SJCRH30 (cell line): ENCODE results near the gene RPTOR. TPM values are rescaled to one million over a fixed set of nuclear protein-coding genes. Genes with fewer than 3 reads are reported as not detected.

Source experiments
- DNase-seq, 2 experiments: peaks; one replicate each; pipeline ENCODE4 v3.0.0-alpha.2; 2015 to 2020
- H3K27ac ChIP-seq: fragments of 250-450 bp; sonication (Bioruptor Pico); 2 replicates; pipeline ENCODE4 v1.5.1; 2020; ENCODE audit warnings: mild to moderate bottlenecking, moderate library complexity
- H3K27me3 ChIP-seq: fragments of 250-450 bp; sonication (Bioruptor Pico); 2 replicates; pipeline ENCODE4 v1.5.1; 2020; ENCODE audit warnings: mild to moderate bottlenecking, moderate library complexity
- H3K36me3 ChIP-seq: fragments of 250-450 bp; sonication (Bioruptor Pico); 2 replicates; pipeline ENCODE4 v1.5.1; 2020; ENCODE audit warnings: mild to moderate bottlenecking, moderate library complexity
- H3K4me1 ChIP-seq: fragments of 250-450 bp; sonication (Bioruptor Pico); 2 replicates; pipeline ENCODE4 v1.5.1; 2020; ENCODE audit warnings: mild to moderate bottlenecking, moderate library complexity
- H3K4me3 ChIP-seq: fragments of 250-450 bp; sonication (Bioruptor Pico); 2 replicates; pipeline ENCODE4 v1.5.1; 2020; ENCODE audit warnings: mild to moderate bottlenecking, moderate library complexity
- H3K9me3 ChIP-seq: fragments of 250-450 bp; sonication (Bioruptor Pico); replicated peaks from 2 replicates; pipeline ENCODE4 v1.5.1; 2020; ENCODE audit warnings: mild to moderate bottlenecking, moderate library complexity
- total RNA-seq: library from RNA; depleted of rRNA; stranded (reverse); fragments of >200 nt; shearing (Covaris generic); gene quantifications from 2 replicates; pipeline ENCODE4 v1.2.3, GENCODE V29; 2014

RPTOR gene
- total RNA-seq, 1 experiment from 2014 or later, result 43.6 TPM

DNA sequence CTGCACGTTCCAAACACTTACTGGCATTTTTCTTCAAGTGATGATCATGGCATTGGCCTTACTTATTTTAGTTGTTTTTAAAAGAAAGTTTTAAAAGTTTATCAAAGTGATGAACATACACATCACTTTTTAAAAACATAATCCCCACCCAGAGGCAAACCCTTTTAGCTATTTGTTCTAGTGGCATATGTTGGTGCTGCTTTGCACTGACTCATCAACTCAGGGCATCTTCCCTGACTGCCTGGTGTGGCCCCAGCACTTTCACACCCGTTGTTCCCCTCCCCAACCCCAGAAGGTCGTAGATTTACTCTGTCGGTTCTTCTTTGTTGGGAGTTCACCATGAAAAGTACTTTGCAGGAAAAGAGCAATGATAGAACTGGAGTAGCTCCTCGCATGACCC lies 161.3 kb downstream of the RPTOR start:
- H3K4me3 ChIP-seq, result no peak overlapping the region
- H3K27ac ChIP-seq, result no peak overlapping the region
- DNase-seq, result no peak
- H3K4me1 ChIP-seq, result peaks cover 10% of the 10 kb centered on the region
- no peaks in the 10 kb centered on the region for H3K9me3 ChIP-seq
- no peaks in the 10 kb centered on the region for H3K27me3 ChIP-seq
- H3K36me3 ChIP-seq, result peaks cover 9% of the 10 kb centered on the region

DNA sequence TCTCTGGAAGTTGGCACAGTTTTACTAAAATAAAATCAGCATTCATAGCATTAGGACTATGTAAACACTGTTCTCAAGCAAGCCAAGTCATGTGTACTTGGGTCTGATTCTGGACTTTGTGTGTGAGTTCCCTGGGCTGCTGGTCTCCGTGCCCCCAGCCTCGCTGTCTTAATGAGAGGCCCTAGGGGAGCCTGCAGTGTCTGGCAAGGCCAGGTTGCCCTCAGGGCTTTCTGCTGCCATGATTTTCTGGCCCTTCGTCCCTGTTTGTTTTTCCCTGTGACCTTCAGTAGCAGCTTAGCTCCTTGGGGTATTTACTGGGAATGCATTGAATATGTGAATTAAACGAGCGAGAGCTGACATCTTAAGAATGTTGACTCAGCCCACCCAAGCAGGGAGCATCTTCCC lies 161.8 kb downstream of the RPTOR start:
- H3K4me1 ChIP-seq, result peaks cover 10% of the 10 kb centered on the region
- no peak overlapping the region for H3K27ac ChIP-seq
- H3K4me3 ChIP-seq, result no peak overlapping the region
- DNase-seq, result no peak
- no peaks in the 10 kb centered on the region for H3K9me3 ChIP-seq
- peaks cover 9% of the 10 kb centered on the region for H3K36me3 ChIP-seq
- no peaks in the 10 kb centered on the region for H3K27me3 ChIP-seq

DNA sequence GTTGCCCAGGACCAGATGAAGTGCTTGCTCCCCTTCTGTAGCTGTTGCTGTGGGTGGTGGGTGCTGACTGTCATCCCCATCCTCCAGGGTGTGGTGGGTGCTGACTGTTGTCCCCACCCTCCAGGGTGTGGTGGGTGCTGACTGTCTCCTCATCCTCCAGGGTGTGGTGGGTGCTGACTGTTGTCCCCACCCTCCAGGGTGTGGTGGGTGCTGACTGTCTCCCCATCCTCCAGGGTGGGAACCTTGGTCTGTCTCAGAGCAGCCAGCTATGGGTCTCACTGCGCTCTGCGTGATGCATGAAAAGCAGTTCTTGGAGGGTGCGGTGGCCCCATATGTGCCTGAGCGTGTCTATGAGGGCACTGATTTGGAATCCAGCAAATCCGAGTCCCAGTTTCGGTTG lies 163.8 kb downstream of the RPTOR start:
- no peak overlapping the region for H3K27ac ChIP-seq
- DNase-seq, result no peak
- H3K9me3 ChIP-seq, result no peaks in the 10 kb centered on the region
- H3K36me3 ChIP-seq, result peaks cover 11% of the 10 kb centered on the region
- H3K4me3 ChIP-seq, result no peak overlapping the region
- no peaks in the 10 kb centered on the region for H3K27me3 ChIP-seq
- H3K4me1 ChIP-seq, result peaks cover 10% of the 10 kb centered on the region

DNA sequence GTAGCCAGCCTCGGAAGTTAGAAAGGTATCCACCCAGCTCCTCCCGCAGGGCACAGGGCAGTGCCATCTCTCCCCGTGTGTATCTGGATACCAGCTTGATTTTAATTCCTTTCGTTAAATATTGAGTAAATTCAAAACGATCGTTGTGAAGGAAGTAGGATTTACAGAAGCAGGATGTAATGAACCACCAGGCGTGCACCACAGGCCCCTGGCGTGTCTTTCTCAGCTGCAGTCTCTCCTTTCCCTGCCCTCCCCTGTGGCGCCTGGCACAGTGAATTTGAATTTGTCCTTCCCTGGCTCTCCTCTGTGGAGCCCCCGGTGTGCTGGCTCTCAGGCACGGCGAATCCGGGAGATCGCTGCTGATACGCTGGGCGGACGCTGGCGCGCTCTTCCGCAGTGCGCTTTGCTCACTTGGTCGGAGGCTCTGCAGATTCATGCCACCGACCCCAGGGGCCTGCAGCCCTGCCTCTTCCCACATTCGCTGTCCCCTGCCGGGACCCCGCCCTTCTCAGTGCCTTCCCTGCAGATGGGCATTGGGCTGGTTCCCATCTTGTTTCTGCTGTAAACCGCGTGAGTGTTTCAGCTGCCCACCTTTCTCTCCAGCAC lies 164.6 kb downstream of the RPTOR start:
- Histone ChIP-seq H3K4me3 (no peak overlapping the region), H3K4me1 (peaks cover 5% of the 10 kb centered on the region), H3K36me3 (peaks cover 13% of the 10 kb centered on the region), H3K27me3 (no peaks in the 10 kb centered on the region), H3K27ac (no peak overlapping the region), H3K9me3 (no peaks in the 10 kb centered on the region)
- no peak for DNase-seq

DNA sequence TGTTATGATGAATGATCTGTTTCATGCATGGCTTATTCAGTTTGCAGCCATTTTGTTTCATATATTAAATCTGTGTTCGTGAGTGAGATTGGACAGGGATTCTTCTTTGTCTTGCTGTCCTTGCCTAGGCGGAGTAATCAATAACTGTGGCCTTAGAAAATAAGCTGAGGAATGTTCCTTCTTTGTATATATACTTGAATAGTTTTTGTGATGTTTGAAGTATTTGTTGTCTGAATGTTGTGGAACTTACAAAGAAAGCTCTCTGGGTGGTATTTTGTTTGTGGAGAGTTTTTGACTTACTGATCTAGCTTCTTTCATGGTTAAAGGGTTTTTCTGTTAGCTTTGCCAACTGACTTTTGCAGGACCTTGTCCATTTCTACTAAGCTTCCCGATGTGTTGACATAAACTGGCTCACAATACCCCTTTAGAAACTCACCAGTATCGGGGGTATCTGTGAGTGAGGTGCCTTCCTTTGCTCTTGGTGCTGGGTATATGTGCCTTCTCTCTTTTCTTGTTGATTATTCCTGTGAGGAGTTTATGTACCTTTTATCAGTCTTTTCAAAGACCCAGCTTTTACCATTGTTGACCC lies 166.2 kb downstream of the RPTOR start:
- Histone ChIP-seq H3K36me3 (peaks cover 15% of the 10 kb centered on the region), H3K4me1 (no peaks in the 10 kb centered on the region), H3K4me3 (no peak overlapping the region), H3K9me3 (peaks cover 8% of the 10 kb centered on the region), H3K27ac (no peak overlapping the region), H3K27me3 (no peaks in the 10 kb centered on the region)
- DNase-seq, result no peak

DNA sequence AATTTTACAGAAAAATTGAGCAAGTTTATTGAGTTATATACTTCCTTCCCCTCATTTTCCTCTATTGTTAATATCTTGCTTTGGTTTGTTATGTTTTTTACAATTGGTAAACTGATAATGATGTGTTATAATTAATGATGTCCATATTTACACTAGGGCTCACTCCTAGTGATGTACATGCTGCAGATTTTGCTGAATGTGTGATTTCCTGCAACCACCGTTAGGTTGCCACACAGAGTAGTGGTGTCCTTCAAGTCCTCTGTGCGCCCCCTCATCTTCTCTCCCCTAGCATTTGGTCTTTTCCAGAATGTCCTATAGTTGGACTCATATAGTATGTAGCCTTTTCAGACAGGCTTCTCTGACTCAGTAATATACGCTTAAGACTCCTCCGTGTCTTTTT lies 167.5 kb downstream of the RPTOR start:
- Histone ChIP-seq H3K27ac (no peak overlapping the region), H3K4me1 (peaks cover 4% of the 10 kb centered on the region), H3K4me3 (no peak overlapping the region), H3K9me3 (peaks cover 9% of the 10 kb centered on the region), H3K27me3 (no peaks in the 10 kb centered on the region), H3K36me3 (peaks cover 15% of the 10 kb centered on the region)
- no peak for DNase-seq

DNA sequence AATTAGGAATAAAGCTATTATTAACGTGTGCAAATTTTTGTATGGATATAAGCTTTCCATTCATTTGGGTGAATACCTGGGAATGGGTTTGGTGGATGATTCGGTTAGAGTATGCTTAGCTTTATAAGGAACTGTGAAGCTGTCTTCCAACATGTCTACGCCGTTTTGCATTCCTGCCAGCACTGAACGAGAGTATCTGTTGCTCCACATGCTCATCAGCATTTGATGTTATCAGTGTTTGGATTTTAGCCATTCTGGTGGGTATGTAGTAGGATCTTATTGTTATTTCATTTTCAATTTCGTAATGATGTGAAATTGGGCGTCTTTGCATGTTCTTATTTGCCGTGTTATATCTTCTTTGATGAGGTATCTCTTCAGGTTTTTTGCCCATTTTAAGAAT lies 168.0 kb downstream of the RPTOR start:
- DNase-seq, result no peak
- H3K9me3 ChIP-seq, result peaks cover 9% of the 10 kb centered on the region
- H3K4me1 ChIP-seq, result peaks cover 10% of the 10 kb centered on the region
- H3K27me3 ChIP-seq, result no peaks in the 10 kb centered on the region
- no peak overlapping the region for H3K27ac ChIP-seq
- no peak overlapping the region for H3K4me3 ChIP-seq
- H3K36me3 ChIP-seq, result peaks cover 15% of the 10 kb centered on the region

DNA sequence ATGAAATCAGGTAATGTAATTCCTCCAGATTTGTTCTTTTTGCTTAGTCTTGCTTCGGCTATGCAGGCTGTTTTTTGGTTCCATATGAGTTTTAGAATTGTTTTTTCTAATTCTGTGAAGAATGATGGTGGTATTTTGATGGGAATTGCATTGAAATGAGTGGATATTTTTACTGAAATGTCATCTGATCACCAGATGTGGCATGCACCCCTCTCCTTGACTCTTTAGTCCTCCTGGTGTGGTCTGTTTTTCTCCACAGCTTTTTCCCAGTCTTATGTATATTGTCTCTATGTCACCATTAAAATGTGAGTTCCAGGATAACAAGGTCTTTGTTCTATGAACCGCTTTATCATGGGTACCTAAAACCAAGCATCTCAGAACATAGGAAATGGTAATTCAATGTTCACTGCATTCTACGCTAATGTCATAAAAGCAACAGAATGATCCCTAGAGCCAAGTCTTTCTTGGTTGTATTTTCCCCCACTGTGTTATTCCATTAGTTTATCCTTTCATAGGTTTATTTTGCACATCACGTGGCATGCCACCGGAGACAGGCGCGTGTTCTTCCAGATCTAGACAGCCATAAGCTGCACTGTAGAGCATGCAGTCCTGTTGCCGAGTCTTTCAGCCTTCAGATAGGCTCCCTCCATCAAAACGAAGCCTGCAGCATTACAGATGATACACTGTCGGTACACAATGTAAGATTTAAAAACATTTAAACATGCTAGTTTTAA lies 172.5 kb downstream of the RPTOR start:
- Histone ChIP-seq H3K27ac (peak overlapping the region; percentile 92), H3K4me1 (peaks cover 48% of the 10 kb centered on the region)
- DNase-seq, result peak; percentile 32 to 42

DNA sequence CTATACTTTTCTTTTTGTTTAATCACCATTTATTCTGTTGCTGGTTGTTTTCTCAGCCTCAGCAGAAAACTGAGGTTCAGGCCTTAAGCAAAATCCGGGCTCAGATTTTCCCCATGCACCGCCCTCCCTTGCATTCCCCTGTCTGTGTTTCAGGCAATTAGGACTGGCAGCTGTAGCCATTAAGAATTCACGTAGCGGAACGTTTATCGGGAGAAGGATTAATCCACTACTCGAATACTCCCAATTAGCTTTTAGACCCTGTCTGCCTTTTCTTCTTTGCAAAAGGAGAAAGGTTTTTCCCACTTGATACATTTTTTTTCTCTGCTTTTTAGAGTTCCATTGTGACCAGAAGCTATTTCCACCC lies 173.1 kb downstream of the RPTOR start:
- Histone ChIP-seq H3K4me3 (peak overlapping the region; percentile 24), H3K27ac (peak overlapping the region; percentile 92), H3K27me3 (no peaks in the 10 kb centered on the region), H3K9me3 (peaks cover 9% of the 10 kb centered on the region), H3K4me1 (peaks cover 53% of the 10 kb centered on the region), H3K36me3 (peaks cover 6% of the 10 kb centered on the region; the same call in 1 of the 2 replicates)
- DNase-seq, result peak; percentile 79 to 88

More for the DNA sequence above, 172.5 kb downstream of the RPTOR start:
- Histone ChIP-seq H3K4me3 (no peak overlapping the region), H3K36me3 (peaks cover 6% of the 10 kb centered on the region; the same call in 1 of the 2 replicates), H3K9me3 (peaks cover 9% of the 10 kb centered on the region), H3K27me3 (no peaks in the 10 kb centered on the region)

DNA sequence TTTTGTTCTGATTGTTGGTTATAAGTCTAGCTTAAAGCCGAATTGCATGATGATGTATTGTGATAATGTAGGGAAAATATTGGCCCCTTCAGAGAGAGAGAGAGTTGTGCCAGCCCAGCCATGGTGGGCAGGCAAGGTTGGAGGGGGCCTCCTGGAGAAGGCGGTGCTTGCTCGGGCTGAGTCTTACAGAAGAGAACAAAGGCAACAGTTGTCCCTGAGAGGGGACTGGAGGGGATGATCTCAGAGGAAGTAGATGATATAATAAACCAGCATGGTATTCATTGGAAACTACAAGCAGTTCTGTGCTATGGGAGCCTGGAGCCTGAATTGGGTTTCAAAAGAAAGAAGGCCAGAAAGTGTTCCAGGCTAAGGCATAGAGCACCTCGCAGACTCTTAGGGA lies 173.8 kb downstream of the RPTOR start:
- peak overlapping the region; percentile 92 for H3K27ac ChIP-seq

DNA sequence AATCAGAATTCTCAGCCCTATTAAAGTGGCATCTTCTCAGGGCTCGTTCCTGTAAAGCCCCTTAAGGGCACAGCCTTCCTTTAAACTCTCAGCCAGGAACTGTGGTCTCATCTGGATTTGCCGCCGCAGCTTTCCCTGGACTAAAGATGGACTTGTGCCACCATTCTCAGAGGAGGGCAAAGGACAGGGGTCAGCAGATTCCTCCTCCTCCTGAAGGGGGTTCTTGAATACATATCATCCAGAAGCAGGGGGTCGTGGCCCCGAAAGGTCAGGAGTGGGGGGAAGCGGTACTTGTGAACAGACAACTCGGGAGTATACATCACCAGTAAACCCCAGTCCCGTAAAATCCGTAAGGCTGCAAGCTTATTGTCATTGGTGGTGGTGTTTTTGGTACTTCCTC lies 174.8 kb downstream of the RPTOR start:
- no peaks in the 10 kb centered on the region for H3K36me3 ChIP-seq
- no peak overlapping the region for H3K4me3 ChIP-seq
- H3K9me3 ChIP-seq, result peaks cover 9% of the 10 kb centered on the region
- H3K27ac ChIP-seq, result peak overlapping the region; percentile 92; the same call in 1 of the 2 replicates
- peaks cover 71% of the 10 kb centered on the region for H3K4me1 ChIP-seq
- no peaks in the 10 kb centered on the region for H3K27me3 ChIP-seq
- DNase-seq, result no peak

More for the DNA sequence above, 173.8 kb downstream of the RPTOR start:
- H3K27me3 ChIP-seq, result no peaks in the 10 kb centered on the region
- peaks cover 60% of the 10 kb centered on the region for H3K4me1 ChIP-seq
- peak; percentile 94 to 97 for DNase-seq
- H3K9me3 ChIP-seq, result peaks cover 9% of the 10 kb centered on the region
- peaks cover 4% of the 10 kb centered on the region; the same call in 1 of the 2 replicates for H3K36me3 ChIP-seq
- H3K4me3 ChIP-seq, result peak overlapping the region; percentile 24

DNA sequence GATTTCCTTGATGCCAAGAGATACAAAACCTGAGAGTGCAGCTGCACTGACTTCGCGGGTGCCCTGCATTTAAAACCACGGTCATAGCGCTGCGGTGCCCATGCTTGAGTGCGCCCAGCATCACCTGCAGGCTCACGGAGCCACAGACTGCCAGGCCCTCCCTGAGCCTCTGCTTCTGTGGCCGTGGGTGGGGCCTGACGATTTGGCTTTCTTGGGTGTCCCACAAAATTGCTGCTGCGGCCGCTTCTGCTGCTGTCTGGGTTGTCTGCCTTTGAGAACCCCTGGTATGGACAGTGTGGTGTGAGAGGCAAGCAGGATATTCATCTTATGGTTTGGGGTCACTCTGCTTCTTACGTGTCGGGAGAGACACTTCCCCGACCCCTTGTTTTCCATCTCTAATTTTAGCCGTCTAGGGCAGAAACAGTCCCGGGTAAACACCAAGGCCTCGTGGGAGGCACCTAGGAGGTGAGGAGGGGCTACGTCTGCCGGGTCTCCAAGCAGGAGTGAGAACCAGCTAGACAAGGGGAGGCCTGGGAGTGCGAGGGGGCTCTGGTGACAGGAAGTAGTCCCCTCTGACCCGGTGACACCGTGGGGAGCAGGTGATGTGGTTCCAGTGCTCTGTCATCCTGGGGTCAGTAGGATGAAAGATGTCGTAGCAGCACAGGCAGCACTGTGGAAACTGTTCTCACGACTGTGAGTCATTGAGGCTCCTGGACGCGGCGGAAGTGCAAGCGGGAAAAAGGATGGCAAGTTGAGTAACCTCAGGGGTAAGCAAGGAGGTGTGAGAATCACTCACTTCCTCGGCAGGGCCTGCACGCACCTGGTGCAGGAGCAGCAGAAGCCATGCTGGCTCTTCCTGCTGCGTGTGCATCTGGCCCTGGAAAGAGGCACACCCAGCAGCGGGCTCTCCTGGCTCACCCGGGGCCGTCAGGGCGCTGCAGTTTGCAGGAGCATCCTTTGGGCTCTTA lies 176.3 kb downstream of the RPTOR start:
- no peaks in the 10 kb centered on the region for H3K36me3 ChIP-seq
- DNase-seq, result peak in 1 of 2 experiments; percentile 39
- no peak overlapping the region for H3K27ac ChIP-seq

DNA sequence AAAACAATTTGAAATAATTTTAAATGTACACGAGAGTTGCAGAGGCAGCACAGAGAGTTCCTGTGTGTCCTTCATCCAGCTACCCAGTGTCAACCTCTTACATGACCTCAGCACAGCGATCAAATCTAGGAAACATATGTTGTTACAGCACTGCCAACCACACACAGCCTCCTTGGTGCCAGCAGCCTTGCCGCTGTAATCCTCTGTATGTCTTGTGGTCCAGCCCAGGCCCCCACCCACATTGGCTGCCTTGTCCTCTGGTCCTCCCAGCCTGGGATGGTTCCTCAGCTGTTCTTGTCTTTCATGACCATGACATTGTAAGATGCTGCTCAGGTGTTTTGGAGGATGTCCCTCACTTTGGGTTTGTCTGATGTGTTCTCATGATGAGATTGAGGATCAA lies 178.0 kb downstream of the RPTOR start:
- H3K4me1 ChIP-seq, result peaks cover 82% of the 10 kb centered on the region
- no peaks in the 10 kb centered on the region for H3K27me3 ChIP-seq
- DNase-seq, result peak; percentile 99
- H3K4me3 ChIP-seq, result no peak overlapping the region
- no peaks in the 10 kb centered on the region for H3K9me3 ChIP-seq
- no peaks in the 10 kb centered on the region for H3K36me3 ChIP-seq
- peak overlapping the region; percentile 68 for H3K27ac ChIP-seq

More for the DNA sequence above, 176.3 kb downstream of the RPTOR start:
- Histone ChIP-seq H3K4me1 (peaks cover 85% of the 10 kb centered on the region), H3K27me3 (no peaks in the 10 kb centered on the region), H3K9me3 (no peaks in the 10 kb centered on the region; the same call in 1 of the 2 replicates), H3K4me3 (no peak overlapping the region)

DNA sequence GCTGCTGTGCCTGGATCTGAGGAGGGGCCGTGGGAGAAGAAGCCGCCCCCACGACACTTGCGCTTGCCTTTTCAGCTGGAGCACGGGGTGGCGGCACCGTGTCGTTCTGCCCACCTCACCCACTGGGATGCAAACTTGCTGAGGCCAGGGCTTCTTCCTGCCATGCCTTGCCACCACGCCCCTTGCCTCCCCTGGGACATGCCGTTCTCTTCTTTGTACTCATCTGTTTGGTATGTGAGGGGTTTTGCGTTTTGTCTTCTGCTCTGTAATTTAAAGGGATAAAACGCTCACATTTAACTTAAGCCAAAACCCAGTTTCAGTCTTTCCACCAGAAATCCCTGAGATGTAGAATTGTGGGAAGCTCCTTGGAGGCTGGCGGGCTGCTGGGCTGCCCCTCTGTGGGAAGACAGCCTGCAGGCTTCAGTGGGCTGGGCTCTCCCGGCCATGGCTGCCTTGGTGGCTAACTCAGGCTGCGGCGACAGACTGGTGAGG lies 180.2 kb downstream of the RPTOR start:
- peak overlapping the region; percentile 20 for H3K4me3 ChIP-seq
- peak; percentile 87 to 93 for DNase-seq

More for the DNA sequence above, 180.2 kb downstream of the RPTOR start:
- Histone ChIP-seq H3K36me3 (no peaks in the 10 kb centered on the region), H3K27ac (peak overlapping the region; percentile 74), H3K9me3 (no peaks in the 10 kb centered on the region), H3K27me3 (no peaks in the 10 kb centered on the region), H3K4me1 (peaks cover 81% of the 10 kb centered on the region)
